BE2C (cell line): ENCODE results near the gene CCER1.
A peak's percentile ranks its signal among the peaks of the same experiment; 100 is the strongest.

Source experiments
- DNase-seq: peaks from one replicate; pipeline ENCODE4 v3.0.0-alpha.2; 2020
- H3K27me3 ChIP-seq: fragments of 250-450 bp; sonication (Bioruptor Pico); 2 replicates; pipeline ENCODE4 v1.5.1; 2020; ENCODE audit warnings: mild to moderate bottlenecking
- H3K36me3 ChIP-seq: fragments of 250-450 bp; sonication (Bioruptor Pico); 2 replicates; pipeline ENCODE4 v1.5.1; 2020; ENCODE audit warnings: mild to moderate bottlenecking
- H3K4me1 ChIP-seq: fragments of 250-450 bp; sonication (Bioruptor Pico); 2 replicates; pipeline ENCODE4 v1.5.1; 2020
- H3K4me3 ChIP-seq: 2 replicates; pipeline ENCODE4 v1.5.1; 2011; ENCODE audit warnings: low read depth, low read length
- H3K9me3 ChIP-seq: fragments of 250-450 bp; sonication (Bioruptor Pico); 2 replicates; pipeline ENCODE4 v1.5.1; 2020
- CTCF ChIP-seq: IDR thresholded peaks from 2 replicates; pipeline ENCODE4 v1.5.1; 2012; ENCODE audit warnings: mild to moderate bottlenecking, low read depth, low read length

The CCER1 gene

DNA sequence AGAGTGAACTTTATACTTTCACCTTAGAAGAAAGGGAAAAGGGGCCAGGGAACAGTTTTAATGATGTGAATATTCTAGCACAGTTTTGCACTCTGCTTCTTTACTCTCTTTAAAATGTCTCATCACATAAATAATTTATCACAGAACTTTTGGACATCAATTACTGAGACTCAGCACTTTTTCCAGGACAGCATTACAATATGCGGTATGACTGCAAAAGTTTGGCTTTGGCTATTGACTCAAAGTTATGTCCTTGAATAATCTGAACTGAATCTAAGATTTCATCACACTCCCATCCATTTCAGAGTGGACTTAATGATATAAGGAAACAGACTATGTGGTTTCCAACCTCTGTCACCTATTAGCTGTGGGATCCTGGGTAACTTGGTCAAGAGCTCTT, 11.7 kb downstream of the CCER1 start:
- no peak for DNase-seq
- Histone ChIP-seq H3K4me3 (no peak overlapping the region), H3K27me3 (no peaks in the 10 kb centered on the region), H3K9me3 (no peaks in the 10 kb centered on the region), H3K4me1 (no peaks in the 10 kb centered on the region), H3K36me3 (no peaks in the 10 kb centered on the region)
- TF ChIP-seq CTCF, result no peak

- H3K4me3 ChIP-seq, result no peak overlapping the region
- DNase-seq, result no peak
- TF ChIP-seq CTCF, result peak; percentile 82
- H3K4me1 ChIP-seq, result no peaks in the 10 kb centered on the region
- no peaks in the 10 kb centered on the region for H3K27me3 ChIP-seq
- H3K9me3 ChIP-seq, result no peaks in the 10 kb centered on the region
- no peaks in the 10 kb centered on the region for H3K36me3 ChIP-seq
These were observed 14.0 kb downstream of the CCER1 start for GRCh38 chr12:90940872-90941499.

- no peaks in the 10 kb centered on the region for H3K36me3 ChIP-seq
- no peak for TF ChIP-seq CTCF
- no peaks in the 10 kb centered on the region for H3K4me1 ChIP-seq
- DNase-seq, result no peak
- no peak overlapping the region for H3K4me3 ChIP-seq
- no peaks in the 10 kb centered on the region for H3K27me3 ChIP-seq
- H3K9me3 ChIP-seq, result no peaks in the 10 kb centered on the region
These were observed 15.6 kb downstream of the CCER1 start for GRCh38 chr12:90939382-90939781.

DNA sequence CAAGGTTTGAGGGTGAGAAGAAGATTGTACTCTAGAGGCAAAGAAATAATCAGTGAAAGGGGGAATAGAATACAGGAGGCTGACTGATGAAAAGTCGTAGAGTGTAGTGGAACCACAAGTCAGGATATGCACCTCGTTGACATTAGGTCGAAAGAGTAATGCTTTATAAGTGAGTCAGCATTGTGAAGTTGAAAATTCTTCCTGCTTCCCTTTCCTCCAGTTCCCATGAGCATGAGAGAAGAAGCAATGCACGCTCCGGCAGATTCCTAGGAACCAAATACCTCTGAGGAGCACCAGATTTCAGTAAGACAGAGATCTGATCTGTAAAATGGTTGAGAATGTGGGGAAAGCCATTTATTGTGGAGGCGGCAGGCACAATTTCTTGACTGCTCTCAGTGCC, 16.5 kb downstream of the CCER1 start:
- no peaks in the 10 kb centered on the region for H3K4me1 ChIP-seq
- no peaks in the 10 kb centered on the region for H3K36me3 ChIP-seq
- no peak for DNase-seq
- TF ChIP-seq CTCF, result no peak
- no peaks in the 10 kb centered on the region for H3K9me3 ChIP-seq
- no peaks in the 10 kb centered on the region for H3K27me3 ChIP-seq
- H3K4me3 ChIP-seq, result no peak overlapping the region

GRCh38 chr12:90937651-90938050, 17.3 kb downstream of the CCER1 start:
- Histone ChIP-seq H3K4me1 (no peaks in the 10 kb centered on the region), H3K9me3 (no peaks in the 10 kb centered on the region), H3K27me3 (no peaks in the 10 kb centered on the region), H3K36me3 (no peaks in the 10 kb centered on the region), H3K4me3 (no peak overlapping the region)
- no peak for TF ChIP-seq CTCF
- DNase-seq, result no peak

GRCh38 chr12:90936230-90937005, 18.6 kb downstream of the CCER1 start:
- Histone ChIP-seq H3K4me3 (no peak overlapping the region), H3K27me3 (no peaks in the 10 kb centered on the region), H3K9me3 (no peaks in the 10 kb centered on the region), H3K36me3 (no peaks in the 10 kb centered on the region), H3K4me1 (no peaks in the 10 kb centered on the region)
- peak; percentile 16 for DNase-seq
- no peak for TF ChIP-seq CTCF
